ENCODE data around the gene EYS. TPM values are rescaled to one million over a fixed set of nuclear protein-coding genes. Genes with fewer than 3 reads are reported as not detected.

The EYS gene
- total RNA-seq, 1 experiment from 2014 or later, result not detected

DNA sequence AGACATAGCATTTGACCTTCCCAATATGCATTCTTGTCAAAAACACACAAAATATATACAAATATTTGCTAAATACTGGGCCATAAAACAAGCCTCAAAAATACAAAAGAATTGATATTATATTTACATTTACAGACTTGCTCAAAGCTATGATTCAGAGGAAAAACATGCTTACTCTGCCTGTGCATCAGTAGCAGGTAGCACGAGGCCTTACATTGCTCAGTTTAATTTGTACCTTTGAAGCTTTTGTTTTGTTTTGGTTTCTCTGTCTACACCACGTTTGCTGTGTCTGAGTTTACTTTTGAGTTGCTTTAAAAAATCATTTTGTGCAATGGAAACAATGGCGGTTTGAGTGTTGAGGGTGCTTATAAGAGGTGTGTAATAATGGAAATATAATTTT is 1972.1 kb downstream of the EYS start:
- no peak for TF ChIP-seq CTCF (IDR thresholded peaks at IDR 0.05; ENCODE audit: insufficient read depth in 1 of 2, low read depth in 1 of 2, low read length in 1 of 2, severe bottlenecking in 1 of 2, unreplicated experiment in 1 of 2)

GRCh38 chr6:63732336-63732735 is 1974.7 kb downstream of the EYS start:
- BruUV-seq (replicated peaks), result no TSS peak
- no peak for TF ChIP-seq CTCF (IDR thresholded peaks at IDR 0.05; ENCODE audit: insufficient read depth in 1 of 2, low read depth in 1 of 2, low read length in 1 of 2, severe bottlenecking in 1 of 2, unreplicated experiment in 1 of 2)
- no peaks in the 10 kb centered on the region; the same call in 1 of the 2 replicates for H3K36me3 ChIP-seq (ENCODE audit: control insufficient read depth, insufficient read depth, low read length)
- Mint-ChIP-seq H3K4me1 (ENCODE audit: low read depth, unreplicated experiment) (peaks cover 7% of the 10 kb centered on the region), H3K27me3 (ENCODE audit: insufficient read depth, unreplicated experiment) (no peaks in the 10 kb centered on the region), H3K36me3 (ENCODE audit: insufficient read depth, unreplicated experiment) (no peaks in the 10 kb centered on the region), H3K9me3 (ENCODE audit: unreplicated experiment) (no peaks in the 10 kb centered on the region), H3K27ac (ENCODE audit: unreplicated experiment) (no peak overlapping the region), H3K4me3 (ENCODE audit: unreplicated experiment) (no peak overlapping the region)
- H3K4me3 ChIP-seq (ENCODE audit: low read depth, low read length), result no peak overlapping the region
- peaks cover 5% of the 10 kb centered on the region; the same call in 1 of the 2 replicates for H3K4me1 ChIP-seq
- no peaks in the 10 kb centered on the region for H3K27me3 ChIP-seq (replicated peaks; ENCODE audit: control insufficient read depth, insufficient read depth, low read length)
- DNase-seq, result no peak
- CTCF ChIA-PET, result interaction anchor here (0.8 kb wide), 1 partner anchor 134 kb away, joined by 3 read pairs; no protein-coding TSS in a partner anchor
- intact Hi-C loops (cut with micrococcal nuclease; ENCODE audit: unreplicated experiment), result no loop called here
- POLR2A ChIA-PET, result interaction anchor here (0.7 kb wide), 1 partner anchor 9 kb away, joined by 3 read pairs; no protein-coding TSS in a partner anchor
- no peaks in the 10 kb centered on the region for H3K9me3 ChIP-seq

More for the DNA sequence above, 1972.1 kb downstream of the EYS start:
- POLR2A ChIA-PET, result no interaction called here
- no peaks in the 10 kb centered on the region for H3K9me3 ChIP-seq
- Mint-ChIP-seq H3K27me3 (ENCODE audit: insufficient read depth, unreplicated experiment) (no peaks in the 10 kb centered on the region), H3K9me3 (ENCODE audit: unreplicated experiment) (no peaks in the 10 kb centered on the region), H3K4me1 (ENCODE audit: low read depth, unreplicated experiment) (peaks cover 7% of the 10 kb centered on the region), H3K4me3 (ENCODE audit: unreplicated experiment) (no peak overlapping the region), H3K36me3 (ENCODE audit: insufficient read depth, unreplicated experiment) (no peaks in the 10 kb centered on the region), H3K27ac (ENCODE audit: unreplicated experiment) (no peak overlapping the region)
- H3K36me3 ChIP-seq (ENCODE audit: control insufficient read depth, insufficient read depth, low read length), result no peaks in the 10 kb centered on the region; the same call in 1 of the 2 replicates
- H3K4me1 ChIP-seq, result peaks cover 5% of the 10 kb centered on the region; the same call in 1 of the 2 replicates
- intact Hi-C loops (cut with micrococcal nuclease; ENCODE audit: unreplicated experiment), result no loop called here
- CTCF ChIA-PET, result no interaction called here
- H3K4me3 ChIP-seq (ENCODE audit: low read depth, low read length), result no peak overlapping the region
- H3K27me3 ChIP-seq (replicated peaks; ENCODE audit: control insufficient read depth, insufficient read depth, low read length), result no peaks in the 10 kb centered on the region
- BruUV-seq (replicated peaks), result no TSS peak
- no peak for DNase-seq

GRCh38 chr6:63731930-63732329 is 1975.1 kb downstream of the EYS start:
- Histone ChIP-seq H3K27me3 (replicated peaks; ENCODE audit: control insufficient read depth, insufficient read depth, low read length) (no peaks in the 10 kb centered on the region), H3K36me3 (ENCODE audit: control insufficient read depth, insufficient read depth, low read length) (no peaks in the 10 kb centered on the region; the same call in 1 of the 2 replicates), H3K9me3 (no peaks in the 10 kb centered on the region), H3K4me1 (peaks cover 5% of the 10 kb centered on the region; the same call in 1 of the 2 replicates), H3K4me3 (ENCODE audit: low read depth, low read length) (no peak overlapping the region)
- no TSS peak for BruUV-seq (replicated peaks)
- CTCF ChIA-PET, result interaction anchor here (0.8 kb wide), 1 partner anchor 133 kb away, joined by 3 read pairs; no protein-coding TSS in a partner anchor
- H3K27me3 Mint-ChIP-seq (ENCODE audit: insufficient read depth, unreplicated experiment), result no peaks in the 10 kb centered on the region
- H3K9me3 Mint-ChIP-seq (ENCODE audit: unreplicated experiment), result no peaks in the 10 kb centered on the region
- intact Hi-C loops (cut with micrococcal nuclease; ENCODE audit: unreplicated experiment), result no loop called here
- no peaks in the 10 kb centered on the region for H3K36me3 Mint-ChIP-seq (ENCODE audit: insufficient read depth, unreplicated experiment)
- no peak overlapping the region for H3K4me3 Mint-ChIP-seq (ENCODE audit: unreplicated experiment)
- no peak overlapping the region for H3K27ac Mint-ChIP-seq (ENCODE audit: unreplicated experiment)
- no peak for DNase-seq
- H3K4me1 Mint-ChIP-seq (ENCODE audit: low read depth, unreplicated experiment), result peaks cover 7% of the 10 kb centered on the region
- POLR2A ChIA-PET, result interaction anchor here (0.7 kb wide), 1 partner anchor 9 kb away, joined by 3 read pairs; no protein-coding TSS in a partner anchor
- TF ChIP-seq CTCF (IDR thresholded peaks at IDR 0.05; ENCODE audit: insufficient read depth in 1 of 2, low read depth in 1 of 2, low read length in 1 of 2, severe bottlenecking in 1 of 2, unreplicated experiment in 1 of 2), result no peak

Measured in Caco-2 (cell line).